ENCODE results near the gene AK9. TPM values are rescaled to one million over a fixed set of nuclear protein-coding genes. Genes with fewer than 3 reads are reported as not detected.

AK9 gene
- total and polyA plus RNA-seq, 9 of the 15 experiments (the other 6 are each of a cell fraction or from before 2014, with no cell fraction given): 0.59 to 1.9 (median 1.2) TPM

DNA sequence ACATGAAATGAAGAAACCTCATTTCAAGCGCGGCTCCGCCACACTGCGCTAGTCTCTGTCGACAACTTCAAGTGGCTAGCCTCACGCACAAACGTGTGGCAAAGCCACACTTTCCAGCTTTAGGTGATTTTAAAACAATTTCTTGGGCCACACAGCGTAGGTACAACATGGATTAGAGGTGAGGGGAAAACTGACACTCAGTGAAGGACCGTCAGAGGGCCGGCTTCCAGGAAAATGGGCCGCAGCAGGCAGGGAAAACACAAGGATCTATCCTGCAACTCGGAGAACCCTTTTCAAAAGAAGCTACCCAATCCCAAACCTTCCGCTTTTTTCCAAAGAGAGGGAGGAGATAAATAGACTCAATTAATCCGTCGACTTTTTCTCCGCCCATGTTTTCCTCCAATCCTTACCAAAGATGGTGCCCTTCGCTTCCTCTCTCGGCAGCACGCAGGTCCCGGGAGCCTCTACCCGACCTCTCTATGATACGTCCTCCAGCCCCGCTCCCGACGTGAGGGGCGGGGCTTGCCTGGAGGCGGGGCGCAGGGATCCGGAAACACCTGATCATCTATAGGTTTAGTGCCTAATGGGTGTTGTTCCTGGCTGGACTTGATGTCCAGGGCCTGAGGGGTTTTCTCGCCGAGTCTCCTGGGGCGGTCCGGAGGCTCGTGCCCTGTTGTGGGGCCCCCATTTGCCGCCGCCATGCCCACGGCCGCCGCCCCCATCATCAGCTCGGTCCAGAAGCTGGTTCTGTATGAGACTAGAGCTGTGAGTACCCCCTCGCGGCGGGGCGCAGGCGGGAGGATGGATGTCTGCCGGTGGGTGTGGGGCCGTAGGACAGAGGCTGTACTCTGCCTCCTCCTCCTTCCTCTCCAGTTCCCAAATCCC lies at the start of gene AK9, which contains the start of gene FIG4 (continued):
- TF ChIP-seq, protein P1, sequence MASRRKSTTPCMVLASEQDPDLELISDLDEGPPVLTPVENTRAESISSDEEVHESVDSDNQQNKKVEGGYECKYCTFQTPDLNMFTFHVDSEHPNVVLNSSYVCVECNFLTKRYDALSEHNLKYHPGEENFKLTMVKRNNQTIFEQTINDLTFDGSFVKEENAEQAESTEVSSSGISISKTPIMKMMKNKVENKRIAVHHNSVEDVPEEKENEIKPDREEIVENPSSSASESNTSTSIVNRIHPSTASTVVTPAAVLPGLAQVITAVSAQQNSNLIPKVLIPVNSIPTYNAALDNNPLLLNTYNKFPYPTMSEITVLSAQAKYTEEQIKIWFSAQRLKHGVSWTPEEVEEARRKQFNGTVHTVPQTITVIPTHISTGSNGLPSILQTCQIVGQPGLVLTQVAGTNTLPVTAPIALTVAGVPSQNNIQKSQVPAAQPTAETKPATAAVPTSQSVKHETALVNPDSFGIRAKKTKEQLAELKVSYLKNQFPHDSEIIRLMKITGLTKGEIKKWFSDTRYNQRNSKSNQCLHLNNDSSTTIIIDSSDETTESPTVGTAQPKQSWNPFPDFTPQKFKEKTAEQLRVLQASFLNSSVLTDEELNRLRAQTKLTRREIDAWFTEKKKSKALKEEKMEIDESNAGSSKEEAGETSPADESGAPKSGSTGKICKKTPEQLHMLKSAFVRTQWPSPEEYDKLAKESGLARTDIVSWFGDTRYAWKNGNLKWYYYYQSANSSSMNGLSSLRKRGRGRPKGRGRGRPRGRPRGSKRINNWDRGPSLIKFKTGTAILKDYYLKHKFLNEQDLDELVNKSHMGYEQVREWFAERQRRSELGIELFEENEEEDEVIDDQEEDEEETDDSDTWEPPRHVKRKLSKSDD (conservative IDR thresholded peaks at IDR 0.05; ENCODE audit: low read length): no peak
- TF ChIP-seq RHOXF2B (CRISPR knock-in tag; conservative IDR thresholded peaks at IDR 0.05) (no peak), ZNF707 (CRISPR knock-in tag; conservative IDR thresholded peaks at IDR 0.05) (no peak), ZZZ3 (IDR thresholded peaks at IDR 0.05) (no peak), NCOA2 (IDR thresholded peaks at IDR 0.05; ENCODE audit: partially characterized antibody in 2 of 2) (no peak), ZKSCAN1 (IDR thresholded peaks at IDR 0.05; ENCODE audit: low read depth, low read length) (no peak), SP2 (IDR thresholded peaks at IDR 0.05; ENCODE audit: extremely low read depth, low read depth, low read length, poor library complexity, severe bottlenecking) (peak; percentile 94), ZNF316 (IDR thresholded peaks at IDR 0.05) (no peak), POLR2G (IDR thresholded peaks at IDR 0.05; ENCODE audit: low read depth, low read length) (peak; percentile 72), HMG20A (CRISPR knock-in tag; conservative IDR thresholded peaks at IDR 0.05) (0 out of 2 replicates have a peak, but pooled peaks have one; percentile 32), FOXP1 (CRISPR knock-in tag; IDR thresholded peaks at IDR 0.05) (peak; percentile 69; the same call in 1 of the 2 replicates), ETS2 (tag; IDR thresholded peaks at IDR 0.05; ENCODE audit: borderline replicate concordance, poor library complexity, severe bottlenecking) (no peak), MEF2D (tag; conservative IDR thresholded peaks at IDR 0.05; ENCODE audit: low read depth) (no peak), MYNN (IDR thresholded peaks at IDR 0.05) (no peak), MYNN (CRISPR knock-in tag; IDR thresholded peaks at IDR 0.05) (no peak), NBN (IDR thresholded peaks at IDR 0.05; ENCODE audit: low read depth) (no peak), HCFC1 (IDR thresholded peaks at IDR 0.05; ENCODE audit: low read depth, low read length) (peak; percentile 91), CTBP1 (IDR thresholded peaks at IDR 0.05; ENCODE audit: borderline replicate concordance) (peak; percentile 93), CREBBP (IDR thresholded peaks at IDR 0.05; ENCODE audit: low read depth, low read length) (no peak)
- TF ChIP-seq, protein P2, sequence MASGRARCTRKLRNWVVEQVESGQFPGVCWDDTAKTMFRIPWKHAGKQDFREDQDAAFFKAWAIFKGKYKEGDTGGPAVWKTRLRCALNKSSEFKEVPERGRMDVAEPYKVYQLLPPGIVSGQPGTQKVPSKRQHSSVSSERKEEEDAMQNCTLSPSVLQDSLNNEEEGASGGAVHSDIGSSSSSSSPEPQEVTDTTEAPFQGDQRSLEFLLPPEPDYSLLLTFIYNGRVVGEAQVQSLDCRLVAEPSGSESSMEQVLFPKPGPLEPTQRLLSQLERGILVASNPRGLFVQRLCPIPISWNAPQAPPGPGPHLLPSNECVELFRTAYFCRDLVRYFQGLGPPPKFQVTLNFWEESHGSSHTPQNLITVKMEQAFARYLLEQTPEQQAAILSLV (tag; IDR thresholded peaks at IDR 0.05): no peak
- TF ChIP-seq, protein P3, sequence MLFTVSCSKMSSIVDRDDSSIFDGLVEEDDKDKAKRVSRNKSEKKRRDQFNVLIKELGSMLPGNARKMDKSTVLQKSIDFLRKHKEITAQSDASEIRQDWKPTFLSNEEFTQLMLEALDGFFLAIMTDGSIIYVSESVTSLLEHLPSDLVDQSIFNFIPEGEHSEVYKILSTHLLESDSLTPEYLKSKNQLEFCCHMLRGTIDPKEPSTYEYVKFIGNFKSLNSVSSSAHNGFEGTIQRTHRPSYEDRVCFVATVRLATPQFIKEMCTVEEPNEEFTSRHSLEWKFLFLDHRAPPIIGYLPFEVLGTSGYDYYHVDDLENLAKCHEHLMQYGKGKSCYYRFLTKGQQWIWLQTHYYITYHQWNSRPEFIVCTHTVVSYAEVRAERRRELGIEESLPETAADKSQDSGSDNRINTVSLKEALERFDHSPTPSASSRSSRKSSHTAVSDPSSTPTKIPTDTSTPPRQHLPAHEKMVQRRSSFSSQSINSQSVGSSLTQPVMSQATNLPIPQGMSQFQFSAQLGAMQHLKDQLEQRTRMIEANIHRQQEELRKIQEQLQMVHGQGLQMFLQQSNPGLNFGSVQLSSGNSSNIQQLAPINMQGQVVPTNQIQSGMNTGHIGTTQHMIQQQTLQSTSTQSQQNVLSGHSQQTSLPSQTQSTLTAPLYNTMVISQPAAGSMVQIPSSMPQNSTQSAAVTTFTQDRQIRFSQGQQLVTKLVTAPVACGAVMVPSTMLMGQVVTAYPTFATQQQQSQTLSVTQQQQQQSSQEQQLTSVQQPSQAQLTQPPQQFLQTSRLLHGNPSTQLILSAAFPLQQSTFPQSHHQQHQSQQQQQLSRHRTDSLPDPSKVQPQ (CRISPR knock-in tag; IDR thresholded peaks at IDR 0.05; ENCODE audit: borderline replicate concordance): no peak

Data from K562 (cell line).